ENCODE measurements around the gene GULP1. TPM values are rescaled to one million over a fixed set of nuclear protein-coding genes. Genes with fewer than 3 reads are reported as not detected.

The GULP1 gene
- total RNA-seq, 4 donors from 2014 or later: 34.0 to 46.3 (median 38.0) TPM

DNA sequence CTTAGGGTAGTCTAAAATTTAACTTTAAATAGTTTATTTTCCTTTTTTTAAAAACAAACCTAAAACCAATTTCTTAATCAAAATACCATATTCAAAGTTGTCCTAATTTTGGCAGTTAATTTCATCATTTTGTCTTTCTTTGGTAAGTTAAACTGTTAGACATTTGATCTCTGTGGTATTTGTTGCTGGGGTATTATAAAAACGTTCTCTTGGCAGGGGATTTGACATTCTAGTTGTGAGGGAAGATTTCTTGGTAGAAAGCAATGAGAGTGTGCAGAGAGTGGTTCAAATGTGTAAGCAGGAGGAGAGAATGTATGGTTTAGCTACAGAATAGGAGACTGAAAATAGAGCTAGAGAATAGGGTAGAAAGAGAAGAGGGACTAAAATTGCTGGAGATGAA, 14.6 kb downstream of the GULP1 start:
- H3K4me3 ChIP-seq (replicated peaks in 1 of 3): no peak overlapping the region
- no peak overlapping the region for H3K27ac ChIP-seq
- intact Hi-C loops (cut with DNase I): no loop called here
- no peaks in the 10 kb centered on the region for H3K4me1 ChIP-seq
- H3K36me3 ChIP-seq: no peaks in the 10 kb centered on the region
- H3K9me3 ChIP-seq: no peaks in the 10 kb centered on the region
- TF ChIP-seq POLR2A (IDR thresholded peaks at IDR 0.05): no peak
- TF ChIP-seq CTCF (IDR thresholded peaks at IDR 0.05): no peak
- DNase-seq: no peak
- H3K27me3 ChIP-seq: no peaks in the 10 kb centered on the region
- 23 to 30% methylated on average over 1 of the region's 1 CpG for WGBS, 2 donors

- Histone ChIP-seq H3K4me3 (replicated peaks in 1 of 3) (no peak overlapping the region), H3K27me3 (no peaks in the 10 kb centered on the region), H3K4me1 (no peaks in the 10 kb centered on the region), H3K9me3 (no peaks in the 10 kb centered on the region), H3K27ac (no peak overlapping the region), H3K36me3 (no peaks in the 10 kb centered on the region)
- TF ChIP-seq CTCF (IDR thresholded peaks at IDR 0.05): no peak
- no peak for TF ChIP-seq POLR2A (IDR thresholded peaks at IDR 0.05)
- WGBS, 2 donors: 80 to 93% methylated on average over 2 of the region's 2 CpGs
- intact Hi-C loops (cut with DNase I): no loop called here
- no peak for DNase-seq
These were observed 16.2 kb downstream of the GULP1 start for GRCh38 chr2:188307850-188308283.

- no peak overlapping the region for H3K27ac ChIP-seq
- no peak for DNase-seq
- H3K4me1 ChIP-seq: no peaks in the 10 kb centered on the region
- H3K36me3 ChIP-seq: no peaks in the 10 kb centered on the region
- no peak overlapping the region for H3K4me3 ChIP-seq (replicated peaks in 1 of 3)
- WGBS, 2 donors: 65 to 87% methylated on average over 2 of the region's 2 CpGs
- intact Hi-C loops (cut with DNase I): no loop called here
- H3K27me3 ChIP-seq: no peaks in the 10 kb centered on the region
- H3K9me3 ChIP-seq: no peaks in the 10 kb centered on the region
- TF ChIP-seq POLR2A (IDR thresholded peaks at IDR 0.05) (no peak), CTCF (IDR thresholded peaks at IDR 0.05) (no peak)
These were observed 16.8 kb downstream of the GULP1 start for GRCh38 chr2:188308483-188308882.

GRCh38 chr2:188309364-188309763, 17.7 kb downstream of the GULP1 start:
- no peaks in the 10 kb centered on the region for H3K36me3 ChIP-seq
- no peaks in the 10 kb centered on the region for H3K4me1 ChIP-seq
- TF ChIP-seq CTCF (IDR thresholded peaks at IDR 0.05) (no peak), POLR2A (IDR thresholded peaks at IDR 0.05) (no peak)
- no peak overlapping the region for H3K4me3 ChIP-seq (replicated peaks in 1 of 3)
- no peak for DNase-seq
- intact Hi-C loops (cut with DNase I): no loop called here
- 93 to 97% methylated on average over 4 of the region's 4 CpGs for WGBS, 2 donors
- no peak overlapping the region for H3K27ac ChIP-seq
- no peaks in the 10 kb centered on the region for H3K27me3 ChIP-seq
- no peaks in the 10 kb centered on the region for H3K9me3 ChIP-seq

DNA sequence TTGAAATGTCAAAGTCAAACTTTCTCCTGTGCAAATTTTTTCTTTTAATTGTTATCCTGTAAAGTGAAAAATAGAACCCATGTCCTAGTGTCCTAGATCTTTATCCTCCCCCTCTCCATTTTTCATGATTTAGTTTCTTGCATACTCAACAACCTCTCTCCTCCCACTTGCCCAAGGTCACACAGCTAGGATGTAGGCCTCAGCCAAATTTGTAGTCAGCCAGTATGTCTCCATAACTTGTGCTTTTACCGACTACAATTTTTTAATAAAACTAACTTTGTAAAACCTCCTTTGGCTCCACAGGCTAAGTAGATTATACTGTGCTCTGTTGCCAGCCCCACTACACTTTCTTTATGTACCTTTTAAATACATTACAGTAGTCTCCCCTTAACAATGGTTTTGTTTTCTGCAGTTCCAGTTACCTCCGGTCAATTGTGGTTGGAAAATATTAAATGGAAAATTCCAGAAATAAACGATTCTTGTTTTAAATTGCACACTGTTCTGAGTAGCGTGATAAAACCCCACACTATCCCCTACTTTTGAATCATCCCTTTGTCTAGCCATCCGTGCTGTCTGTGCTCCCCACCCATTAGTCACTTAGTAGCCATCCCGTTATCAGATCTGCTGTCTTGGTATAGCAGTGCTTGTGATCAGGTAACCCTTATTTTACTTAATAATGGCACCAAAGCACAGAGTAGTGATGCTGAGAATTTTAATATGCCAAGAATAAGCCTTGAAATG, 22.8 kb downstream of the GULP1 start:
- Histone ChIP-seq H3K36me3 (no peaks in the 10 kb centered on the region), H3K27me3 (no peaks in the 10 kb centered on the region), H3K9me3 (no peaks in the 10 kb centered on the region), H3K27ac (no peak overlapping the region), H3K4me1 (no peaks in the 10 kb centered on the region), H3K4me3 (replicated peaks in 1 of 3) (no peak overlapping the region)
- intact Hi-C loops (cut with DNase I): no loop called here
- no peak for DNase-seq
- 83 to 89% methylated on average over 6 of the region's 6 CpGs for WGBS, 2 donors
- TF ChIP-seq CTCF (IDR thresholded peaks at IDR 0.05) (no peak), POLR2A (IDR thresholded peaks at IDR 0.05) (no peak)
